ENCODE data around the gene RAB10. TPM values are rescaled to one million over a fixed set of nuclear protein-coding genes. Genes with fewer than 3 reads are reported as not detected.
"Not testable (repeated sequence)": the region's sequence is repeated elsewhere in the genome, so short reads cannot be mapped to it uniquely, and the experiment has no call there.

RAB10 gene
- total and polyA plus RNA-seq, 8 donors, result 101 to 175 (median 127) TPM

DNA sequence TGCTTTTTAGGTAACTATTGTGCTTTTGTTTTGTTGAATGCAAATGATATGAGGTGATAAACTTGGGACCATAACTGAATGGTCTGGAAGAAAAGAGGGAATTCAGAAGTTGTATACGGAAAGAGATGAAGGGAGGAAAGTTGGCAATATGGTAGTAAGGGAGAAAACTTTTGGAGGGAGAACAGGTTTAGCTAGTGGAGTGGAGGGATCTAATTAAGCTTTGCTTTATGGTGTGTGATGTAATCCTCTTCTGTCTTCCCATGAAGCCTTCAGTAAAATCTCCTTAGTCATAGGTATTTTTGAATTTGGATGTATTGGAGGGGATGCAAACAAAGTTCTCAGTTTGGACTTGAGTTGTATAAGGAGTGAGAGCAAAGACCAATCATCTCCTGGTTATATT is 20.2 kb upstream of the RAB10 start:
- DNase-seq (no peak), ATAC-seq (no peak)
- Histone ChIP-seq H3K27ac (no peak overlapping the region), H3K4me3 (no peak overlapping the region), H3K36me3 (no peaks in the 10 kb centered on the region), H3K9me3 (no peaks in the 10 kb centered on the region), H3K27me3 (no peaks in the 10 kb centered on the region), H3K4me1 (peaks cover 7 to 72% of the 10 kb centered on the region in 2 donors)
- intact Hi-C loops (cut with DNase I), result no loop called here
- TF ChIP-seq, protein P1, sequence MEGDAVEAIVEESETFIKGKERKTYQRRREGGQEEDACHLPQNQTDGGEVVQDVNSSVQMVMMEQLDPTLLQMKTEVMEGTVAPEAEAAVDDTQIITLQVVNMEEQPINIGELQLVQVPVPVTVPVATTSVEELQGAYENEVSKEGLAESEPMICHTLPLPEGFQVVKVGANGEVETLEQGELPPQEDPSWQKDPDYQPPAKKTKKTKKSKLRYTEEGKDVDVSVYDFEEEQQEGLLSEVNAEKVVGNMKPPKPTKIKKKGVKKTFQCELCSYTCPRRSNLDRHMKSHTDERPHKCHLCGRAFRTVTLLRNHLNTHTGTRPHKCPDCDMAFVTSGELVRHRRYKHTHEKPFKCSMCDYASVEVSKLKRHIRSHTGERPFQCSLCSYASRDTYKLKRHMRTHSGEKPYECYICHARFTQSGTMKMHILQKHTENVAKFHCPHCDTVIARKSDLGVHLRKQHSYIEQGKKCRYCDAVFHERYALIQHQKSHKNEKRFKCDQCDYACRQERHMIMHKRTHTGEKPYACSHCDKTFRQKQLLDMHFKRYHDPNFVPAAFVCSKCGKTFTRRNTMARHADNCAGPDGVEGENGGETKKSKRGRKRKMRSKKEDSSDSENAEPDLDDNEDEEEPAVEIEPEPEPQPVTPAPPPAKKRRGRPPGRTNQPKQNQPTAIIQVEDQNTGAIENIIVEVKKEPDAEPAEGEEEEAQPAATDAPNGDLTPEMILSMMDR (IDR thresholded peaks at IDR 0.05), result no peak

DNA sequence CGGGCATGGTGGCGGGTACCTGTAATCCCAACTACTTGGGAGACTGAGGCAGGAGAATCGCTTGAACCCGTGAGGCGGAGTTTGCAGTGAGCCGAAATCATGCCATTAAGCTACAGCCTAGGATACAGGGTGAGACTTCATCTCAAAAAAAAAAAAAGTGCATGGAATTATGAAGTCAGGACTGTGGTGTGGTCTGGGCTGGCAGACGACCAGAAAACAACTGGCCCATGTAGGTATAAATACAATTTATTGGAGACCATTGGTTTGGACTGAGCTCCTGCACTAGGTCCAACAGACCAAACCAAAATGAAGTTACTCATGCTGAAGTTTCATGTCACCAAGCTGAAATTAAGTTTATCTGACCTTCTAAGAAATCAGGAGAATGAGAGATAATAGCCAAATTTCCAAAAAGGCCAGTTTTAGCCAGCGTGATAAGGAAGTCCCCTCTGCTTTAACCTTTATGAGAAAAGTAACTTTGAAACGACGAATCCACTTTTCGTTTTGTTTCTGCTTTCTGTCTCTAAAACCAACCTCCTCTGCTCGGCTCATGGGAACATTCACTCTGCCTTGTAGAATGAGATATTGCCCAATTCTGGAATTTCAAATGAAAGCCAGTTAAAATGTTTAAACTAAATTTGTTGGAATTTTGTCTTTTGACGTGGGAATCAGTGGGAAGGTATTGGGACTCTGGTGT is 17.7 kb upstream of the RAB10 start:
- ATAC-seq (no peak), DNase-seq (no peak)
- intact Hi-C loops (cut with DNase I), result no loop called here
- H3K4me3 ChIP-seq, result no peak overlapping the region
- no peaks in the 10 kb centered on the region for H3K27me3 ChIP-seq
- H3K27ac ChIP-seq, result peak overlapping the region in 1 of 2 donors; percentile 66
- H3K4me1 ChIP-seq, result peaks cover 7 to 65% of the 10 kb centered on the region in 2 donors
- TF ChIP-seq, protein P1 (IDR thresholded peaks at IDR 0.05), result no peak
- no peaks in the 10 kb centered on the region for H3K9me3 ChIP-seq
- H3K36me3 ChIP-seq, result no peaks in the 10 kb centered on the region

DNA sequence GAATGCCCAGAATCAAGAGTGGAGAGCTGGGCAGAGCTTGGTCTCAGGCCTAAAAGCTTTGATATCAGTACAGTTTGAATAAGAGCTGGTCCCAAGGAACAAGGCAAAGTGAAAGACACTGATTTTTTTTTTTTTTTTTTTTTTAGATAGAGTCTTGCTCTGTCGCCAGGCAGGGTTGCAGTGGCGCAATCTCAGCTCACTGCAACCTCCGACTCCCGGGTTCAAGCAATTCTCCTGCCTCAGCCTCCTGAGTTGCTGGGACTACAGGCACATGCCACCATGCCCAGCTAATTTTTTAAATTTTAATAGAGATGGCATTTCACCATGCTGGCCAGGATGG is 17.2 kb upstream of the RAB10 start:
- intact Hi-C loops (cut with DNase I); DNase-seq; H3K4me3 ChIP-seq; H3K27me3 ChIP-seq; H3K36me3 ChIP-seq; H3K9me3 ChIP-seq; ATAC-seq: not testable (repeated sequence)
- H3K27ac ChIP-seq, result peak overlapping the region in 1 of 2 donors; percentile 66
- peaks cover 7 to 60% of the 10 kb centered on the region in 2 donors for H3K4me1 ChIP-seq

DNA sequence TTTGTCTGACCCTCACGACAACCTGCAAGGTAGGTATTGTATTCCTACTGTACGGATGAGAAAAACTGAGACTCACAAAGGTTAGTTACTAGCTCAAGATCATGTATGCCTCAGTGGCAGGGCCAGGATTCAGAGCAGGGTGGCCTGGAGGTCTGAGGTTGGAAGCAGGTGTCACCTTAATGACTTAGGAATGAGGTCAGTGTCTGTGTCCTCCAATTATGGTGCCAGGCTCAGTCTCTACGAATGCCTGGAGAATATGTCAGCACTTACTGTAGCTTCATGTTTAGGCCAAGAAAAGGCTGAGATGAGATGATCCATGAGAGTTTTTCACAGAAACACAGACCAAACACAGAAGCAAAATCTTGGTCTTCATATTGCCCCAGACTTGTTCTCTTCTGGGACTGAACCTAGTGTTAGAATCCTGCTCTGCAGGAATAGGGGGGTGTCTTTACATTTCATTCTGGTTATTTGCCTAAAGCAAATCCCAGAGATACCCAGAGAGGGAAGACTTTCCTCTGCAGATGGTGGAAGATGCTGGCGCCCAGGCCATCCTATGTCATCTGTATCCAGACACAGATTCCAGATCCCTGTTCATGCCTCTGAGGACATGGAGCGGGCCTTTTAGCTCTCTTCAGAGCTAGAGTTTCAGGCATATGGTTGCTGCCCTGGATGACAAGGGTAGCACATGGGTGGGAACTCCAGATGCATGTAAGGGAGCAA is 16.3 kb upstream of the RAB10 start:
- Histone ChIP-seq H3K27me3 (no peaks in the 10 kb centered on the region), H3K4me3 (no peak overlapping the region), H3K36me3 (no peaks in the 10 kb centered on the region), H3K27ac (peak overlapping the region in 1 of 2 donors; percentile 64), H3K4me1 (peaks cover 7 to 50% of the 10 kb centered on the region in 2 donors), H3K9me3 (no peaks in the 10 kb centered on the region)
- intact Hi-C loops (cut with DNase I), result no loop called here
- DNase-seq, result no peak
- no peak for ATAC-seq
- TF ChIP-seq, protein P1 (IDR thresholded peaks at IDR 0.05), result no peak

DNA sequence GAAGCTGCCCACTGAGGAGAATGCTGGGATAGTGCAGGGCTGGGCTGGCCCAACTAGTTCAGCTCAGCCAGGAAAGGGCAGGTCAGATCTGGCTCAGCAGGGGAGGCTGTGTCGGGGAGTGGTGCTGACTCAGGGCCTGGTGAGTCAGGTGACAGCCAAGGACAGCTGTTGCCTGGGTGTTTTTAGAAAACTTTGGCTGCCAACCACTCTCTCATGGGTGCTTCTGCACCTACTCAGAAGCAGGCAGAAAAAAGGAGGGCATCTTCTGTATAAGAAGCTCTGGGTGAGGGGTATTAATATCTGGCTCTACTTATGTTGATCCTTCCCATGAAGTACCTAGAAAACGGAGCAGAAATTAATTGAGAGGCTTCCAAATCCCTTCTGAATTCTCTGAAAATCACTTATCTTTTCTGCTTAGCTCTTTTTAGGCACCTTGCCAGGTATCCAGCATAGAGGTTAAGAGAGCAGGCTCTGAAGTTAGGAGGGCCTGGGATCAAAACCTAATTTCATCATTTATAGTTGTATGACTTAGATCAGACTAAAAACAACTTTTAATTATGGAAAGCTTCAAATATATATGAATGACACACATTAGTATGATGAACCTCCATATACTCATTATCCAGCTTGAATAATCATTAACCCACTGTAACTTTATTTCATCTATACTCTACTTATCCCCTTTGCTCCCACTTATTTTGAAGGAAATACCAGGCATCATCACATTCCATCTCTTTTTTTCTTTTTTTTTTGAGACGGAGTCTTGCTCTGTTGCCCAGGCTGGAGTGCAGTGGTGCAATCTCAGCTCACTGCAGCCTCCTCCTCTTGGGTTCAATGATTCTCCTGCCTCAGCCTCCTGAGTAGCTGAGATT is 15.5 kb upstream of the RAB10 start:
- Histone ChIP-seq H3K36me3 (no peaks in the 10 kb centered on the region), H3K27me3 (no peaks in the 10 kb centered on the region), H3K4me3 (no peak overlapping the region), H3K4me1 (peaks cover 7 to 42% of the 10 kb centered on the region in 2 donors), H3K9me3 (no peaks in the 10 kb centered on the region), H3K27ac (peak overlapping the region; percentile 63 to 64)
- intact Hi-C loops (cut with DNase I), result no loop called here
- TF ChIP-seq, protein P1 (IDR thresholded peaks at IDR 0.05), result no peak
- peak; percentile 100 for ATAC-seq
- DNase-seq, result peak in 2 of 4 donors; percentile 90 to 93
